Amniotic stem cell (primary cell): ENCODE data around the gene MTFMT.
"Not testable (repeated sequence)": the region's sequence is repeated elsewhere in the genome, so short reads cannot be mapped to it uniquely, and the experiment has no call there.

Experiments used
- DNase-seq: peaks from one replicate; lab custom pipeline; 2025; lab: John Stamatoyannopoulos, UW

Gene MTFMT

GRCh38 chr15:65028921-65029735 is at the start of gene MTFMT:
Gene MTFMT, minus strand, starts transcription at chr15:65029639. Its CDS starts 26 bp downstream, at chr15:65029613.
- peak; percentile 72 for DNase-seq

GRCh38 chr15:65077981-65078352 is 48.5 kb upstream of the MTFMT start:
- no peak for DNase-seq

- no peak for DNase-seq
Measured at GRCh38 chr15:65077291-65077980, 48.0 kb upstream of the MTFMT start.

DNA sequence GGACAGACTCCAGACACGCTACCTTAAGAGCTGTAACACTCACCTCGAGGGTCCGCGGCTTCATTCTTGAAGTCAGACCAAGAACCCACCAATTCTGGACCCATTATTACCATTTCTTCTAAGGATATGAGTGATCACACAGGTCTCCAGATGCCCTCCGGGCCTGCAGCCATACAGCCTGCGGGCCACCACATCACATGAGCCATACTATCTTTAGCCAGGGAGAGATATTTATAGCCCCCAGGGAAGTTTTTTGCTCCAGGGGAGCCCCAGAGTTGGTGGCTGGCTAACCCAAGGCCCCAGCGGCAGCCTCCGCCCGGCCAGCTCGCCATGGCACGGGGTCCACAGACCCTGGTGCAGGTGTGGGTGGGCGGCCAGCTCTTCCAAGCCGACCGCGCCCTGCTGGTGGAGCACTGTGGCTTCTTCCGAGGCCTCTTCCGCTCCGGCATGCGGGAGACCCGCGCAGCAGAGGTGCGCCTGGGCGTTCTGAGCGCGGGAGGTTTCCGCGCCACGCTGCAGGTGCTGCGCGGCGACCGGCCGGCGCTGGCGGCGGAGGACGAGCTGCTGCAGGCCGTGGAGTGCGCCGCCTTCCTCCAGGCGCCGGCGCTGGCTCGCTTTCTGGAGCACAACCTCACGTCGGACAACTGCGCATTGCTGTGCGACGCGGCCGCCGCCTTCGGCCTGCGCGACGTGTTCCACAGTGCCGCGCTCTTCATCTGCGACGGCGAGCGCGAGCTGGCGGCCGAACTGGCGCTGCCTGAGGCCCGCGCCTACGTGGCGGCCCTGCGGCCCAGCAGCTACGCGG is 47.2 kb upstream of the MTFMT start, which contains the start of gene KBTBD13:
TSS of gene KBTBD13 (plus strand) at position 261 of the 805 bp plus-strand sequence. CDS start at position 331, 70 bp downstream.
- DNase-seq, result no peak

GRCh38 chr15:65075607-65076395 is 46.4 kb upstream of the MTFMT start:
- not testable (repeated sequence) for DNase-seq

- DNase-seq, result not testable (repeated sequence)
Measured at GRCh38 chr15:65074946-65075345, 45.5 kb upstream of the MTFMT start.

- DNase-seq, result no peak
Measured at GRCh38 chr15:65072617-65073016, 43.2 kb upstream of the MTFMT start.

- no peak for DNase-seq
Measured at GRCh38 chr15:65072027-65072426, 42.6 kb upstream of the MTFMT start.

GRCh38 chr15:65071381-65071811 is 42.0 kb upstream of the MTFMT start:
- no peak for DNase-seq

GRCh38 chr15:65069779-65070546 is 40.5 kb upstream of the MTFMT start:
- DNase-seq, result no peak

- no peak for DNase-seq
Measured at GRCh38 chr15:65069179-65069578, 39.7 kb upstream of the MTFMT start.

GRCh38 chr15:65068403-65068788 is 39.0 kb upstream of the MTFMT start:
- DNase-seq, result no peak

- no peak for DNase-seq
Measured at GRCh38 chr15:65067645-65068402, 38.4 kb upstream of the MTFMT start, which contains the start of gene RASL12. Gene RASL12, minus strand, starts transcription at chr15:65067991. Its CDS starts 156 bp downstream, at chr15:65067835.

DNA sequence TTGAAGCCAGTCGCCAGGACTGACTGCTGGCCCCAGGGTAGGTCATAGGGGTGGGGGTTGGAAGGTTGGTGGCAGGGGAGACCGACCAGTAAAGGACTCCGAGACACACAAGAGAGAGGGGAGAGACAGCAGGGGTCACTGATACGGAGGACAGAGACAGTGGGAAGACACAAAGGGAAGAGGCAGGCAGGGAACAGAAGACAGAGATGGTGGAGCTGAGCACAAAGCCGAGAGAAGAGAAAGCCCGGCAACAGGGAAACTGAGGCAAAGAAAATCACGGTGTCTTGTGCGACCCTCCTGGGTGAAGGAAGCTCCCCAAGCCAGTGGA is 37.8 kb upstream of the MTFMT start:
- no peak for DNase-seq

GRCh38 chr15:65066635-65067316 is 37.3 kb upstream of the MTFMT start:
- DNase-seq, result no peak

DNA sequence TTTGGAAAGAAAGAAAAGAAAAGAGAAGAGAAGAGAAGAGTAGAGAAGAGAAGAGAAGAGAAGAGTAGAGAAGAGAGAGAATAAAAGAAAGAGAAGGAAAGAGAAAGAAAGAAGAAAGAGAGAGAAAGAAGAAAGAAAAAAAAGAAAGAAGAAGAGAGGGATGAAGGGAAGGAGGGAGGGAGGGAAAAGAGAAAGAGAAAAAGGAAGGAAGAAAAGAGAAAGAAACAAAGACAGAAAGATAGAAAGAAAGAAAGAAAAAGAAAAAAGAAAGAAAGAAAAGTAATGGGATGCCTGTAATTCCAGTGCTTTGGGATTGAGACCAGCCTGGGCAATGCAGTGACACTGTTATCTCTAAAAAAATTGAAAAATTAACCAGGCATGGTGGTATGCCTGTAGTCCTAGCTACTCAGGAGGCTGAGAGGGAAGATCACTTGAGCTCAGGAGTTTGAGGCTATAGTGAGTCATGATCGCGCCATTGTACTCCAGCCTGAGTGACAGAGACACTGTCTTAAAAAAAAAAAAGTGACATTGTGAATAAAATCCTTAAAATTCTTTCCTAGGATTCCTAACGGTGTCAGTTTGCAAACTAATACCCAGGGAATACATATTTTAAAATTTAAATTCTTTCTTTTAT is 36.7 kb upstream of the MTFMT start:
- no peak for DNase-seq

DNA sequence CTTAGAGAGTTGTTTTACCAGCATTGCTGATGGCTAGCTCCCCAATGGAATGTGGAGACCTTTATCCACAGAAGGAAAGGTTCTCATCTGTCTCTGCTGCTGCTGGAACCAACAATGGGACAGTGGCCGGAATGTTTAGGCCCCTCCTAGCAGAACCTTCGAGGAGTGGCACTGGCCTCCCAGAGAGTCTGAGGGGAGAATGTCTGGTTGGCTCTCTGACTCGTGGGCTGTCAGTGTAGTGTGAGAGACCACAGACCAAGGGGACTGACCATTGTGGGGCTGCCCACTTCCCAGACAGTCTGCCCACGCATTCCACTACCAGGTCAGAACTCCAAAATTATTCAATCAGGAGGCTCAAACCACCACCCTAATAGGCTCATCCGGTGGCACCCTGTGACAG is 33.3 kb upstream of the MTFMT start:
- DNase-seq, result no peak

DNA sequence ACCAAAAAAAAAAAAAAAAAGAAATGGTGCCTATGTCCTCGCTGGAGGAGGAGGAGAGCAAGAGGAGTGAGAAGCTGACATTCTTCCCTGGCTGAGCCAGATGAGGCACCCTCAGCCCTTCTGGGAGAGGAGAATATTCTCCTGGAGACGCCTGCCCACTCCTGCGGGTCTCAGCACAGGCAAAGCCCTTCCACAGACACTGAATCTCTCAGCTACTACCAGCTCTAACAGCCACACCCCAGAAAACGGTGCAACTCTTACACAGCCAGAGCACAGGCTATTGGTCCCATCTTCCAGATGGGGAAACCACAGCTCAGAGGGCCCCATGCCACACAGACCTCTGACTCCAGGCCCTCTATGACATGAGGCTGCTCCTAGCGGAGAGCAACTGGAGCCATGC is 32.6 kb upstream of the MTFMT start:
- no peak for DNase-seq
